Measurements from ENCODE around the gene MRPL21. TPM values are rescaled to one million over a fixed set of nuclear protein-coding genes. Genes with fewer than 3 reads are reported as not detected.
A peak's percentile ranks its signal among the peaks of the same experiment; 100 is the strongest.

Gene MRPL21
- total RNA-seq, 1 donor from 2014 or later, result 73.8 TPM

DNA sequence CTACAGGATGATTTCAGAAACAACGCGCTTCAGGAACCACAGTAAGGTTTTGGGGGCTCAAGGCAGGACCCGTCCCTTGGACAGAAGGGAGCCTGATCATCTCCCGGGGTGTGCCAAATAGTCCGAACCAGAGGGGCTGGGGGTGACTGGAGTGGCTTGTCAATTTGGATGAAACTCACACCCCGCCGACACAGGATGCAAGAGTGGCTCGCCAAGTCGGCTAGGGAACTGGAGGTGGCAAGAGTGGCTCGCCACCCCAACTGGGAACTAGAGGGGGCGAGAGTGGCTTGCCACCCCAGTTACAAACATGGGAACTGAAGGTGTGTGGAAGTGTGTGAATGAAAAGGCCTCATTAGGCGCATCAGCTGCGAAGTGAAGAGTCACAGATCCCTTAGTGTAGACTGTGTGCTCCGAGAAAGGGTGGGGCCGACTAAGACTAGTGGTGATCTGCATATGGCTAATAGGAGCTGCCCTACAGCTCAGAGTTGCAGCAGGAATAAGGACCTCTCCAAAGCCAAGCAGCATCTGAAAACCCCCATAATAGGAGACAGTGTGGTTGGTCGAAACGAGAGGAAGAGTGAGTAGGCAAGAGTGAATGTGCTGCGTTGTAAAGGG is 35.3 kb downstream of the MRPL21 start:
- DNase-seq (ENCODE audit: low read depth in 2 of 2), result no peak

- no peak for DNase-seq (ENCODE audit: low read depth in 2 of 2)
Measured at GRCh38 chr11:68867066-68867465, 36.6 kb downstream of the MRPL21 start.

GRCh38 chr11:68865241-68865640 is 38.4 kb downstream of the MRPL21 start:
- no peak for DNase-seq (ENCODE audit: low read depth in 2 of 2)

GRCh38 chr11:68863553-68864265 is 39.9 kb downstream of the MRPL21 start:
- DNase-seq (ENCODE audit: low read depth in 2 of 2), result no peak

- no peak for DNase-seq (ENCODE audit: low read depth in 2 of 2)
Measured at GRCh38 chr11:68862421-68862820, 41.2 kb downstream of the MRPL21 start.

- no peak for DNase-seq (ENCODE audit: low read depth in 2 of 2)
Measured at GRCh38 chr11:68859123-68859522, 44.5 kb downstream of the MRPL21 start.

- DNase-seq (ENCODE audit: low read depth in 2 of 2), result no peak
Measured at GRCh38 chr11:68857037-68857586, 46.5 kb downstream of the MRPL21 start.

DNA sequence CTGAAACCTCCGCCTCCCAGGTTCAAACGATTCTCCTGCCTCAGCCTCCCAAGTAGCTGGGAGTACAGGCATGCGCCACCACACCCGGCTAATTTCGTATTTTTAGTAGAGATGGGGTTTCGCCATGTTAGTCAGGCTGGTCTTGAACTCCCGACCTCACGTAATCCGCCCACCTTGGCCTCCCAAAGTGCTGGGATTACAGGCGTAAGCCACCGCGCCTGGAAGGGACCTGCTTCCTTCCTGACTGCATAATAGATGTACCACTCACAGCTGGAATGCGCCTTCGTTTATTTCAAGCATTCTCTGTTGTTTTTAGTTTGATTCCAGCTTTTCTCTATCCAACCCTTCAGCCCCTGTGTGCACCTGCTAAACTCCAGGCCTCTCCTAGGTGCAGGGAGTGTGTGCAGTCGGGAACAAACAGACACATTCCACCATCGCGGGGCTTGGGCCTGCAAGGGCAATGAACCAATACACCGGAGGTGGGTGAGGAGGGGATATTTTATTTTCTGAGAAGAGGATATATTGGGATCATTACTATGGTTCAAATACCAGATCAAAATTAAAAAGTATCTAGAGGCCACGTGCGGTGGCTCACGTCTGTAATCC is 47.1 kb downstream of the MRPL21 start:
- DNase-seq (ENCODE audit: low read depth in 2 of 2), result peak in 1 of 2 donors; percentile 30

- DNase-seq (ENCODE audit: low read depth in 2 of 2), result peak; percentile 47 to 87
Measured at GRCh38 chr11:68855205-68855981, 48.2 kb downstream of the MRPL21 start.

GRCh38 chr11:68854273-68854958 is 49.2 kb downstream of the MRPL21 start:
- DNase-seq (ENCODE audit: low read depth in 2 of 2), result no peak

DNA sequence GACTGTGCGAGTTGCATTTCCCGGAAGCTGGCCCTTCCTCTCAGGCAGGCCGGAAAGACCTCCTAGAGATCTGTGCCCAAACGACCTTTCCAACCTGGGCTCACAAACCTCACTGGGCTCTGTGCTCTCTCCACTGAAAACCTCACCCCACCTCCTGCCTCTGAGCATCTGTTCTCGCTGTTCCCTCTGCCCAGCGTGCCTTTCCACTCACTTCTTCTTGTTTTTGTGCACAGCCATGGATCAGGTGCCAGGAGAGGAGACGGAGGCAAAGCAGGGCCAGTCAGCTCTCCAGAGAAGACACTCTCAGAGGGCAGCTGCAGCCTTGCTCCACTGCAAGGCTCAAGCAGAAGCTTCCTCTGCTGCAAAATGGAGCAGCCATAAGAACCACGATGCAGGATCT is 51.0 kb downstream of the MRPL21 start:
- DNase-seq (ENCODE audit: low read depth in 2 of 2), result no peak

DNA sequence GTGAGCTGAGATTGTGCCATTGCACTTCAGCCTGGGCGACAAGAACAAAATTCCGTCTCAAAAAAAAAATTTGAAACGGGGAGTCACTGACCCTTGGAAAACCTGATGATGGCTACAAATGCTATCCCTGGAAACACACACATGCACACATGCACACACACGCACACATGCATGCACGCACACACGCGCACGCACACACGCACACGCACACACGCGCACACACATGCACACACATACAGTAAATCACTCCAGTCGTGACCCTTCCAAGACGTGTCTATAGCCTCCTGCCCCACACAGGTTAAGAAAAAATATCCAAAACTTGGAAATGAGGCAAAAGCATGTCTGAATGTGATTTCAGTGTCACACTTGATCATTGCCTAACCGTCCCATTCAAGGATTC is 55.2 kb downstream of the MRPL21 start:
- no peak for DNase-seq (ENCODE audit: low read depth in 2 of 2)

- DNase-seq (ENCODE audit: low read depth in 2 of 2), result no peak
Measured at GRCh38 chr11:68847395-68847794, 56.2 kb downstream of the MRPL21 start.

- DNase-seq (ENCODE audit: low read depth in 2 of 2), result no peak
Measured at GRCh38 chr11:68845351-68846002, 58.2 kb downstream of the MRPL21 start.

GRCh38 chr11:68844801-68845200 is 58.8 kb downstream of the MRPL21 start:
- DNase-seq (ENCODE audit: low read depth in 2 of 2), result no peak

DNA sequence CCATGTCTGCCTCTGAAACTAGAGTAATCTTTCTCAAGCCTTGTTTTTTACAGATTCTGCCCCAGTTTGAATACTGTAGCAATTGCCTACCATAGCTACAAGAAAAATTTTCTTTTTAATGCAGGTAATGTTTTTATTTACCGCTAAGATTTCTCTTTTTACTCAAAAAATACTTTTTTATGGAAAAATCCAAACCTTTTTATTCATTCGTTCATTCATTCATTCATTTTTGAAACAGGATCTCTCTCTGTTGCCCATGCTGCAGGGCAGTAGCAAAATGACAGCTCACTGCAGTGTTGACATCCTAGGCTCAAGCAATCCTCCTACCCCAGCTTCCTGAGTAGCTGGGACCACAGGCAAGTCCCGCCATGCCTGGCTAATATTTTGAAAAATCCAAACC is 59.3 kb downstream of the MRPL21 start:
- no peak for DNase-seq (ENCODE audit: low read depth in 2 of 2)

GRCh38 chr11:68843703-68844312 is 59.8 kb downstream of the MRPL21 start:
- DNase-seq (ENCODE audit: low read depth in 2 of 2), result peak; percentile 39 to 42

DNA sequence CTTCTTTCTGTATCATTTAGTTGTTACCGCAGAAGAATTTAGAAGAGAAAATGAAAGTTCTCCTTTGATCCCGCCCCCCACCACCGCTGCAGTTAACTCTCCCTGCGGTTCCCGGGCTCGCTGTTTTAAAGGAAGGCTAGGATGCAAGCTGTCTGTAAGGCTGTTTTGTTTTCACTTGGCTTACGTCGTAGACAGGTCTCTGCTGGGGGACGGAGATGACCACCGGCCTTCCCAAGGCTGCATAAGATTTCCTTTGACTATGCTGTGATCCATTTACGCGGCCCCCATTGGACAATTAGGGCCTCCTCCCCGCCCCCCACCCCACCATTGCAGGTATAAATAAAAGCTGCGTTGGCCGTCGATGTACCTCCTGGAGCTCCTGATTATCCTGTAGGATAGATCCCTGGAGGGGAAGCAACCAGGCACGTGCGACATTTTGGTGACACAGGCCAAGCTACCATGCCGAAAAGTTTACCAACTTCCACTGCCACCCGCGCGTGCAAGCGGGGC is 60.5 kb downstream of the MRPL21 start:
- peak; percentile 24 to 44 for DNase-seq (ENCODE audit: low read depth in 2 of 2)

GRCh38 chr11:68842427-68843051 is 61.1 kb downstream of the MRPL21 start:
- DNase-seq (ENCODE audit: low read depth in 2 of 2), result no peak
